ENCODE data around the gene PTGFRN.

DNA sequence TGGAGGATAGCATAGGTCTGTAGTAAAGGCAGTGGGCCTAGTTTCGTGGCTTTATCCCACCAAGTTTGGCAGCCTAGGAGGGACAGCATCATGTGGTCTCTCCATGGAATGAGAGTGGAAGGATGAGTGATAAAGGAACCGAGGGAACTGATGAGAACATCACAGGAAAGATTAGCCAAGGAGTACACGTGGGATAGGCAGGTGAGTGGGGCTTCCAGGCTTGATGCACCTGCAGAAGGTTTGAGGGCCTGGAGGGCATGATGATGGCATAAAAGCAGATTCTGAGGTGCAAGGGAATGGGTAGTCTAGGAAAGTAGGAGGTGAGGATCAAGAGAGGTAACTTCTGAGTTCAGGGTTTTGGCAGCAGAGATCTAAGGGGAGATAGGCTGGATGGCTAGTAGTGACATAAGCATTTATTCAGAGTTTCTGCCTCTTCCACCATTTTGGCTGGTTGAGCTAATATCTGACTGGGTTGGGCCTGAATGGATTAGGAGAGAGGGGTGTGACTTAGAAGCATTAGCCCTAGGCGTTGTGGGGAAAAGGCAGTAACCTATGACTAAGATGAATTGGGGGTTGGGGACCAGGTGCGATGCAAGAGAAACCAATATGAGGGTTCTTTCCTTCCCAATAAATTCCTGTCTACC lies 9.1 kb downstream of the PTGFRN start:
- no peak for TF ChIP-seq ZMAT3 (CRISPR knock-in tag; conservative IDR thresholded peaks at IDR 0.05)
- no peak for TF ChIP-seq NR2F1 (CRISPR knock-in tag; IDR thresholded peaks at IDR 0.05)
- no peak for TF ChIP-seq GTF2F1 (IDR thresholded peaks at IDR 0.05; ENCODE audit: low read length)
- TF ChIP-seq, protein P1, sequence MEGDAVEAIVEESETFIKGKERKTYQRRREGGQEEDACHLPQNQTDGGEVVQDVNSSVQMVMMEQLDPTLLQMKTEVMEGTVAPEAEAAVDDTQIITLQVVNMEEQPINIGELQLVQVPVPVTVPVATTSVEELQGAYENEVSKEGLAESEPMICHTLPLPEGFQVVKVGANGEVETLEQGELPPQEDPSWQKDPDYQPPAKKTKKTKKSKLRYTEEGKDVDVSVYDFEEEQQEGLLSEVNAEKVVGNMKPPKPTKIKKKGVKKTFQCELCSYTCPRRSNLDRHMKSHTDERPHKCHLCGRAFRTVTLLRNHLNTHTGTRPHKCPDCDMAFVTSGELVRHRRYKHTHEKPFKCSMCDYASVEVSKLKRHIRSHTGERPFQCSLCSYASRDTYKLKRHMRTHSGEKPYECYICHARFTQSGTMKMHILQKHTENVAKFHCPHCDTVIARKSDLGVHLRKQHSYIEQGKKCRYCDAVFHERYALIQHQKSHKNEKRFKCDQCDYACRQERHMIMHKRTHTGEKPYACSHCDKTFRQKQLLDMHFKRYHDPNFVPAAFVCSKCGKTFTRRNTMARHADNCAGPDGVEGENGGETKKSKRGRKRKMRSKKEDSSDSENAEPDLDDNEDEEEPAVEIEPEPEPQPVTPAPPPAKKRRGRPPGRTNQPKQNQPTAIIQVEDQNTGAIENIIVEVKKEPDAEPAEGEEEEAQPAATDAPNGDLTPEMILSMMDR (CRISPR knock-in tag; IDR thresholded peaks at IDR 0.05): no peak
- TF ChIP-seq PHF20 (CRISPR knock-in tag; IDR thresholded peaks at IDR 0.05): no peak

All from HepG2 (cell line).